K562 (cell line): ENCODE measurements around the gene TRIO. TPM values are rescaled to one million over a fixed set of nuclear protein-coding genes. Genes with fewer than 3 reads are reported as not detected.

Experiments
- ARNT ChIP-seq, 2 experiments: fragments of 450-650 bp; IDR thresholded peaks; 2 replicates each; pipeline ENCODE4 v1.6.1; 2016; ENCODE audit warnings: mild to moderate bottlenecking in 1 of 2
- HMBOX1 ChIP-seq: sonication (generic); IDR thresholded peaks from 2 replicates; pipeline ENCODE4 v1.6.1; 2016
- KDM1A ChIP-seq, 2 experiments: fragments of 450-650 bp; IDR thresholded peaks; 2 replicates each; pipeline ENCODE4 v1.6.1; 2016; ENCODE audit warnings: mild to moderate bottlenecking in 2 of 2
- KLF10 ChIP-seq: fragments of 250-450 bp; sonication (Bioruptor Pico); IDR thresholded peaks from 2 replicates; pipeline ENCODE4 v1.6.1; 2021; ENCODE audit warnings: matching md5 sums
- MAX ChIP-seq: sonication (generic); formaldehyde crosslinking; IDR thresholded peaks from 2 replicates; pipeline ENCODE4 v1.9.0; 2022; ENCODE audit warnings: mild to moderate bottlenecking, missing genetic modification reagents
- NBN ChIP-seq: fragments of 450-650 bp; IDR thresholded peaks from 2 replicates; pipeline ENCODE4 v1.6.1; 2016; ENCODE audit warnings: low read depth, mild to moderate bottlenecking
- NR4A1 ChIP-seq, 2 experiments: fragments of 250-450 bp in 1 of 2; fragments of 450-650 bp in 1 of 2; sonication (Bioruptor Pico) in 1 of 2; IDR thresholded peaks; 2 replicates each; pipeline versions ENCODE4 v1.4.0 to v1.6.1; 2016 to 2020; ENCODE audit warnings: mild to moderate bottlenecking in 2 of 2, missing compliant biosample characterization in 1 of 2, missing genetic modification characterization in 1 of 2, moderate library complexity in 1 of 2
- RNF2 ChIP-seq: sonication (generic); IDR thresholded peaks from 2 replicates; pipeline ENCODE4 v1.6.1; 2016
- SMARCC2 ChIP-seq: fragments of 450-650 bp; IDR thresholded peaks from 2 replicates; pipeline ENCODE4 v1.6.1; 2017; ENCODE audit warnings: antibody characterized with exemption, moderate library complexity, mild to moderate bottlenecking, low read depth
- SRSF9 ChIP-seq: fragments of 200-400 bp; formaldehyde crosslinking; IDR thresholded peaks from 2 replicates; pipeline ENCODE4 v1.6.1; 2017; ENCODE audit warnings: low read depth, low read length, borderline replicate concordance
- USF2 ChIP-seq: sonication (generic); formaldehyde crosslinking; IDR thresholded peaks from 2 replicates; pipeline ENCODE4 v1.5.0; 2020; ENCODE audit warnings: missing genetic modification reagents
- YY1 ChIP-seq, 3 experiments: IDR thresholded peaks; 2 replicates each; pipeline ENCODE4 v1.6.1; 2011; ENCODE audit warnings: low read length in 2 of 3, mild to moderate bottlenecking in 2 of 3, moderate library complexity in 2 of 3, borderline replicate concordance in 1 of 3, control low read depth in 1 of 3, low read depth in 1 of 3; ENCODE audit not compliant: insufficient read depth in 3 of 3, insufficient replicate concordance in 2 of 3, control insufficient read depth in 1 of 3, insufficient read length in 1 of 3; ENCODE audit errors: extremely low read depth in 1 of 3
- ZBTB40 ChIP-seq, 2 experiments: fragments of 450-650 bp in 1 of 2; sonication (generic) in 1 of 2; formaldehyde crosslinking in 1 of 2; IDR thresholded peaks; 2 replicates each; pipeline versions ENCODE4 v1.7.1 to v1.9.0; 2016 to 2022; ENCODE audit warnings: inconsistent platforms in 1 of 2, mild to moderate bottlenecking in 1 of 2, missing genetic modification reagents in 1 of 2
- ZNF140 ChIP-seq: fragments of 250-450 bp; sonication (Bioruptor Pico); IDR thresholded peaks from 2 replicates; pipeline ENCODE4 v1.8.0; 2021; ENCODE audit warnings: moderate library complexity, mild to moderate bottlenecking, inconsistent platforms
- ZNF384 ChIP-seq: IDR thresholded peaks from 2 replicates; pipeline ENCODE4 v1.6.1; 2012; ENCODE audit warnings: low read depth, low read length, improper control_type of control experiment
- polyA plus RNA-seq, 8 experiments: library from polyadenylated mRNA; depleted of rRNA in 4 of 8; stranded (reverse) in 5 of 8; unstranded in 3 of 8; fragments of >200 nt; fragmentation: Nextera tagmentation in 2 of 8; fragmentation: Illumina TruSeq in 1 of 8; extraction: Ambion mirVana in 2 of 8; extraction: Trizol in 1 of 8; gene quantifications; 2 replicates each; pipeline versions ENCODE4 v1.2.1 to v1.2.3, GENCODE V29; 2011 to 2014; ENCODE audit warnings: inconsistent platforms in 1 of 8, missing spikeins in 1 of 8
- total RNA-seq, 7 experiments: library from RNA; depleted of rRNA in 6 of 7; stranded (reverse); fragments of >200 nt in 6 of 7; fragmentation: Illumina TruSeq in 2 of 7; extraction: Trizol in 2 of 7; gene quantifications; 2 replicates each; pipeline versions ENCODE4 v1.2.1 to v1.2.3, GENCODE V29; 2011 to 2021; ENCODE audit warnings: low replicate concordance in 1 of 7

TRIO gene
- total and polyA plus RNA-seq, 9 of the 15 experiments (the other 6 are each of a cell fraction or from before 2014, with no cell fraction given), result 0.24 to 5.0 (median 1.1) TPM

GRCh38 chr5:14264605-14265316 lies 121.6 kb downstream of the TRIO start (continued):
- 0 out of 2 replicates have a peak, but pooled peaks have one; percentile 20 for TF ChIP-seq ZBTB40 (IDR thresholded peaks at IDR 0.05)
- TF ChIP-seq ZBTB40 (CRISPR knock-in tag; IDR thresholded peaks at IDR 0.05), result no peak
- peak; percentile 35; the same call in 1 of the 2 replicates for TF ChIP-seq ZNF384
- peak; percentile 62; the same call in 1 of the 2 replicates for TF ChIP-seq RNF2
- TF ChIP-seq NBN, result 0 out of 2 replicates have a peak, but pooled peaks have one; percentile 41
- TF ChIP-seq NR4A1 (CRISPR knock-in tag; IDR thresholded peaks at IDR 0.05), result 0 out of 2 replicates have a peak, but pooled peaks have one; percentile 33
- no peak for TF ChIP-seq NR4A1 (tag; IDR thresholded peaks at IDR 0.05)
- no peak for TF ChIP-seq SRSF9
- 0 out of 4 replicates have a peak, but pooled peaks of 1 of the 2 experiments have one; percentile 24 for TF ChIP-seq ARNT (IDR thresholded peaks at IDR 0.05)
- no peak for TF ChIP-seq ZNF140
- no peak for TF ChIP-seq KLF10 (CRISPR knock-in tag)
- TF ChIP-seq YY1 (IDR thresholded peaks at IDR 0.05; ENCODE audit: borderline replicate concordance in 1 of 3, control insufficient read depth in 1 of 3, extremely low read depth in 1 of 3, insufficient read depth in 3 of 3, insufficient read length in 1 of 3, insufficient replicate concordance in 2 of 3, low read depth in 1 of 3, low read length in 2 of 3), result no peak
- peak; percentile 49; the same call in 1 of the 2 replicates for TF ChIP-seq USF2 (CRISPR knock-in tag)
- TF ChIP-seq KDM1A (IDR thresholded peaks at IDR 0.05), result no peak
- TF ChIP-seq SMARCC2, result no peak
- no peak for TF ChIP-seq HMBOX1
- TF ChIP-seq MAX (CRISPR knock-in tag), result peak; percentile 80
